ENCODE data around the gene CD36. TPM values are rescaled to one million over a fixed set of nuclear protein-coding genes. Genes with fewer than 3 reads are reported as not detected.

CD36 gene
- total RNA-seq, 2 donors from 2014 or later, result 76.0 to 120 TPM

- Histone ChIP-seq H3K27ac (no peak overlapping the region), H3K9me3 (no peaks in the 10 kb centered on the region), H3K4me1 (no peaks in the 10 kb centered on the region), H3K27me3 (no peaks in the 10 kb centered on the region), H3K36me3 (replicated peaks in 1 of 2; ENCODE audit: insufficient read depth in 1 of 2, low read depth in 2 of 2) (no peaks in the 10 kb centered on the region), H3K4me3 (no peak overlapping the region)
- DNase-seq, result no peak
- no peak for ATAC-seq
- TF ChIP-seq POLR2A (IDR thresholded peaks at IDR 0.05) (no peak), CTCF (IDR thresholded peaks at IDR 0.05) (no peak)
- 76 to 81% methylated on average over 1 of the region's 1 CpG for WGBS, 2 donors
- intact Hi-C loops (cut with DNase I), result no loop called here
Measured at GRCh38 chr7:80640846-80641245, 2.4 kb downstream of the CD36 start.

- no peak for TF ChIP-seq CTCF (IDR thresholded peaks at IDR 0.05)
- no peak for TF ChIP-seq POLR2A (IDR thresholded peaks at IDR 0.05)
- H3K4me3 ChIP-seq, result no peak overlapping the region
- no peaks in the 10 kb centered on the region for H3K27me3 ChIP-seq
- no peaks in the 10 kb centered on the region for H3K36me3 ChIP-seq (replicated peaks in 1 of 2; ENCODE audit: insufficient read depth in 1 of 2, low read depth in 2 of 2)
- ATAC-seq (no peak), DNase-seq (no peak)
- H3K4me1 ChIP-seq, result no peaks in the 10 kb centered on the region
- no peaks in the 10 kb centered on the region for H3K9me3 ChIP-seq
- intact Hi-C loops (cut with DNase I), result no loop called here
- H3K27ac ChIP-seq, result no peak overlapping the region
Measured at GRCh38 chr7:80641548-80641947, 3.1 kb downstream of the CD36 start.

- WGBS, 2 donors, result 89 to 100% methylated on average over 1 of the region's 1 CpG
- Histone ChIP-seq H3K4me3 (no peak overlapping the region), H3K27ac (no peak overlapping the region), H3K27me3 (no peaks in the 10 kb centered on the region), H3K4me1 (no peaks in the 10 kb centered on the region), H3K36me3 (replicated peaks in 1 of 2; ENCODE audit: insufficient read depth in 1 of 2, low read depth in 2 of 2) (no peaks in the 10 kb centered on the region), H3K9me3 (no peaks in the 10 kb centered on the region)
- no peak for DNase-seq
- no peak for ATAC-seq
- intact Hi-C loops (cut with DNase I), result no loop called here
- TF ChIP-seq CTCF (IDR thresholded peaks at IDR 0.05) (no peak), POLR2A (IDR thresholded peaks at IDR 0.05) (no peak)
Measured at GRCh38 chr7:80642871-80643270, 4.4 kb downstream of the CD36 start.

GRCh38 chr7:80643336-80643915, 5.0 kb downstream of the CD36 start:
- no peak for TF ChIP-seq CTCF (IDR thresholded peaks at IDR 0.05)
- intact Hi-C loops (cut with DNase I), result no loop called here
- Histone ChIP-seq H3K36me3 (replicated peaks in 1 of 2; ENCODE audit: insufficient read depth in 1 of 2, low read depth in 2 of 2) (no peaks in the 10 kb centered on the region), H3K27me3 (no peaks in the 10 kb centered on the region), H3K27ac (no peak overlapping the region), H3K9me3 (no peaks in the 10 kb centered on the region), H3K4me3 (no peak overlapping the region), H3K4me1 (no peaks in the 10 kb centered on the region)
- DNase-seq (no peak), ATAC-seq (no peak)
- 70 to 81% methylated on average over 5 of the region's 5 CpGs for WGBS, 2 donors

GRCh38 chr7:80644054-80644453, 5.6 kb downstream of the CD36 start:
- Histone ChIP-seq H3K36me3 (replicated peaks in 1 of 2; ENCODE audit: insufficient read depth in 1 of 2, low read depth in 2 of 2) (no peaks in the 10 kb centered on the region), H3K4me1 (no peaks in the 10 kb centered on the region), H3K9me3 (no peaks in the 10 kb centered on the region), H3K27ac (no peak overlapping the region), H3K4me3 (no peak overlapping the region), H3K27me3 (no peaks in the 10 kb centered on the region)
- TF ChIP-seq CTCF (IDR thresholded peaks at IDR 0.05) (no peak), POLR2A (IDR thresholded peaks at IDR 0.05) (no peak)
- 68 to 79% methylated on average over 1 of the region's 1 CpG for WGBS, 2 donors
- no peak for ATAC-seq
- intact Hi-C loops (cut with DNase I), result no loop called here
- DNase-seq, result no peak

All from body of pancreas (tissue), 4 donors.